Posterior cingulate gyrus (tissue), 11 donors: ENCODE data around the gene CHCHD3.
A peak's percentile ranks its signal among the peaks of the same experiment; 100 is the strongest.
"Not testable (repeated sequence)": the region's sequence is repeated elsewhere in the genome, so short reads cannot be mapped to it uniquely, and the experiment has no call there.

Source experiments
- DNase-seq, 10 donors: peaks; one replicate each; pipeline versions ENCODE4 v3.0.0 to v3.0.0-alpha.2; 2020 to 2021; ENCODE audit warnings: mixed read lengths in 3 of 10
- intact Hi-C: fragments of 100-400 bp; cut with DNase I; formaldehyde crosslinking; loops from one replicate; pipeline ENCODE4 v1.15.1; 2023

The CHCHD3 gene

DNA sequence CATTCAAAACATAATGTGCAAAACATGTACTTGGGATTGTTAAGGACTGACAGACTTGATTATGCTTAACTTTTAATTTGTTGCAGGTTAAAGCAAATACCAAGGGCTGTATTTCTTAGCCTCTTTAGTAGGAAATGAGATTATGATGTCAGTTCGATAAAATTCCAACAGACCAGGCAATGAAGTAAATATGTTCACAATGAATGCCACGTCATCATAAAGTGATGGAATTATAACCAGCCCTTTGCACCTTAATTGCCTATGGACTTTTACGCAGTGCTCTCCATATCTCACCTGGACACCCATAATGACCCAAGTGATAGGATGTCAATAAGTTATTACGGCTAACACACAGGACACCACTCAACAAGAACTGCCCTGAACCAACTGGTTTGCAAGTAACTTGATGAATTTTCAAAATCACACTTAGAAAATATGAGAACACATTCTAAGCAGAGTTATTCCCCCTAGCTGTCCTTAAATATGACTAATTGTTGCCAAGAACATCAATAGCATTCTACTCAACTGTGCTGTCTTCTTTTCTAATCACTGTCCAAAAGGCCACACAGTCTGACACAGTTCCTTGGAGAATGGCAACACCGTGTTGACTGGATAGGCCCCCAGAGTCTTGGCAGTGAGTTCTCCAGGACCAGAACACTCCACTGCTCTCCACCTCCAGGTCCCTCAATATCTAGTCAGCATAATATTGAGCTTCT lies 115.0 kb downstream of the CHCHD3 start:
- intact Hi-C loops = no loop called here
- no peak for DNase-seq

DNA sequence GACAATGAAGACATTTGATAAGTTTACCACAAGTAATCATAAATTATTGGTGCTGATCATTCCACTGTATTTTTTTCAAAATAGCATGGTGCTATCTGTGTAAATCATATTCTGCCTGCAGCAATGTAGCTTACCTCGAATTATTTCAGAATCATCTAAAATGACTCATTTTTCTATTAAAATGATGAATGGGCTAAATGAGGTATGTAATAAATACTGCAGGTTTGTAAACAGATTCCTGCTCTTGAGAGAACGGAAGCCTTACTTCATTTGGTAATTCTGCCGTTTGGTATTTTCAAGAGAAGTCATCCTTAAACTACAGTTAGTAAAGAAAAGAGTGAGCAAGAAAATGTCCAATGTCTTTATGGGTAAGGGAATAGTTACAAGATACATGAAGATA lies 115.9 kb downstream of the CHCHD3 start:
- DNase-seq = no peak
- intact Hi-C loops = no loop called here

DNA sequence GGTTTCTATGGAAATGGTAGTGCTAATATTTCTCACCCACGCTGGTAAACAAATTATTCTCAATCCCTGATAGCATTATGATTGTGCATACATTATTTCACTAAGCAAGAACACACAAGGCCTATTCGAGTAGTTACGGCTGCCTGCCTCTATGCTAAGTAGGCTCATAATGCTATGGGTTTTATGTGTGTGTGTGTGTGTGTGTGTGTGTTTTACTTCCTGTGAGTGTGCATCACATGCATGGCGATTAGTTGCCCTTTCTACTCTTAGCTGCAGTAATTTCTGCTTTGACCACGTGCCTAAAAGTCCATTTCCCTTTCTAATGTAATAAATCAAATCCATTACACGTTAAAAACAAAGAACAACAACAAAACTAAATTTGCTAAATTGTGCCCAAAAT lies 117.0 kb downstream of the CHCHD3 start:
- DNase-seq = no peak
- intact Hi-C loops = no loop called here

DNA sequence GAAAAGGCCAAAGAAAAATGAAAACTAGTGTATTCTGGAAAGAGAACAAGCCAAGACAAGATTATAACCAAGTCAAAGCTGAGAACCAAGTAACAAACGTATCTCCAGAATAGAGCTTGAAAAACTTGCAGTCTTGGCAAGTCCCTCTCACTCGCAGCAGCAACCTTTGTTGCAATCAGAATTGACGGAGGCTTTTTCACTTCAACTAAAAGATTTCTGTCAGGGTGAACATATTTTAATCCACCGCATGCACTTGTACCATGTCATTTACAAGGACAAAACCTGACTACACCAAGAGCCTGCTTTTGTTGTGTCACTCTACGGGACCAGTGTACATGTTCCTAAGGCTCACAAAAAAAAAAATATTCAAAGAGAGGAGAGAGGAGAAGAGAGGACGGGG lies 122.0 kb downstream of the CHCHD3 start:
- no peak for DNase-seq
- intact Hi-C loops = no loop called here

DNA sequence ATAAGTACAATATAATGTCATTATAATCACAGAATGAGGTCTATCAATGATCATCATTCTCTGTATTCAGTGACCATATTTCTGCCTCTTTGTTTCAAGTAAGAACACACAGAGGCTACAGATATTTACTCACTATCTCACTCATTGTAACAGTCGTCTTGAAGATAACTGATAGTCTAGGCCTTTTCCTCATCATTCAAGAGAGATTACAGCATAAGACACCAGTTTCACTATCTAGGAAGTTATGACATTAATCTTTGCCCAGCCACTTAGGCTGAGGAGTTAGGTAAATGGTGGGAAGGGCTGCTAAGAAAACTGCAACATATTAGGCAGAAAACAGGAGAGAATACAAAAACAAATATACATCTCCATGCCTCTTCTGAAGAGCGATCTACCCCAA lies 125.3 kb downstream of the CHCHD3 start:
- intact Hi-C loops = no loop called here
- DNase-seq = no peak

DNA sequence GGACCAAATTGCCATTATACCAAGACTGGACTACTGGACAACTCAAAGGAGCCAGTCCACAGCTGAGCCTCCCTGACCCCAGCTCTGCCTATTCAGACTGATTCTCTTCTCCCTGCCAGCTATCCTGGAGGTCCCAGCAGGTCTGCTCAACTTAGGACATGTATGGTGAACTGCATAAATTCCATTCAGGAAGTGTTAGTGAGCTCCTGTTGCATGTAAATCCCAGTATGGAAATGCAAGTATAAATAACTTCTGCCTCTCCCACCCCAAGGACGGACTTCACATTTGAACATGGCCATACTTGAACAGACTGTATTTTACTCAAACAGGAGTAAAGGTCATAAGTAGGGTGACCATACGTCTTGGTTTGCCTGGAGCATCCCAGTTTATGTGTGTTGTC lies 128.4 kb downstream of the CHCHD3 start:
- no peak for DNase-seq
- intact Hi-C loops = no loop called here

DNA sequence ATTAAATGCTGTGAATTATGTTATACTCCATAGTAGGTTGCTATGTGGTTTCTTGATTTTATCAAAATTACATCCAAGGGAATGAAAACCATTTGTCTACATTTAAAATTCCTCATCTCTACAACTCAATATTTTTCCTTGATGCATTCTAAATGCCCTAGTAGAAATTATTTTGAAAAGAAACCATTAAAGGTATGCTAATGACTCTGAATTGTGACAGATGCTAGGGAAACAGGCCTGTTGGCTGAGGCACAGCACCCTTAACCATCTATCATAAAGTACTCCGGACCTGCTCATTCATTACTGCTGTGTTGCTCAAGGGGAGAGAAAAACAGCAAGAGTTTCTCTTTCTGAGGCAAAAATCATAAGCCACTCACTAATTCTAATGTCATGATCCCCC lies 131.2 kb downstream of the CHCHD3 start:
- no peak for DNase-seq
- intact Hi-C loops = no loop called here

DNA sequence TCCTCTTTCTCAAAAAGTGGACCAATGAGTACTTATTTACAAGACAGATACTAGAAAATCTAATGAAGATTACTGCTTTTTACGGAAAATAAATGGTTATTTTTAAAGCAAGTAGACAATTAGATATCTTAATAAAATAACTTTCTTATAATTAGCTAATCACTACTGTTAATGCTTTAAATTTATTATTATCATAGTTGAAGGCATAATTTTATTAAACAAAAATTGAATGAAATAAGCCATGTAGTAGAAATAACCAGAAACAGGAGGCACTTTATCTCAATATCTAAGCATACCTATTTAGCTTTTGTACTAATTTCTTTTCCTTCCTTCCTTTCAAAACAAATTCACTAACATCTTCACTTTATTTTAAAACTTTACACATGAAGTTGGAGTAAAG lies 134.9 kb downstream of the CHCHD3 start:
- DNase-seq = no peak
- intact Hi-C loops = no loop called here

DNA sequence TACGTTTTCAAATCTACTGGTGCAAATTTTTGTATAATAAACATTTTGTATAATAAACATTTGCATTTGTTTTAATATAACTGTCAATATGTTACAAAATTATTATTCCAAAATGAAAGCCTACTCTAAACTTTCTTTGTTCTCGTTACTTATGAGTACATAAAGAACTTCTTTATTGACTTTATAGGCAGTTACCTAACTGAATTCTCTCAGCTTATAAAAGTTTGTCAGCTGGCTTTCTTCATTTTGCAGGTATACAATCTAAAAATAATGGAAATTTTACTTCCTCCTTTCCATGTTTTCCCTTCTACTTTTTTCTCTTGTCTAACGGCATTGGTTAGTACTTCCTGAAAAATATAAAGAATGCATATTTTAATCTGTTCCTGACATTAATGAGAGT lies 137.1 kb downstream of the CHCHD3 start:
- intact Hi-C loops = no loop called here
- DNase-seq = no peak

DNA sequence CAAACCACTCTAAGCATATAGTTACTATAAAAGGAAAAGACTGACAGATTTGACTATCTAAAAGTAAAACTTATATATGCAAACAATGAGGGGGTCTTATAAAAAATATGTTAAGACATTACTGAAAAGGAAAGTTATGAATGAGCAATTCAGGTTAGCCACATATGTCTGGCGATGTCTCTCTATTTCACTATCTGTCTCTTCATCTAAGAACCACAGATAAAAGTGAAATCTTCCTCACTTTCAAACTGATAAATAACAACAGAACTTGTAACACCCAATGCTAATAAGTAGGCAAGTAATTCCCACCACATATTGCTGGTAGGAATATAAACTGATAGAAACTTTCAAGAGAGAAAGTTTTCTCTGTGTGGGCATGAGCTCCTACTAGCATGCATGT lies 138.2 kb downstream of the CHCHD3 start:
- intact Hi-C loops = no loop called here
- no peak for DNase-seq

DNA sequence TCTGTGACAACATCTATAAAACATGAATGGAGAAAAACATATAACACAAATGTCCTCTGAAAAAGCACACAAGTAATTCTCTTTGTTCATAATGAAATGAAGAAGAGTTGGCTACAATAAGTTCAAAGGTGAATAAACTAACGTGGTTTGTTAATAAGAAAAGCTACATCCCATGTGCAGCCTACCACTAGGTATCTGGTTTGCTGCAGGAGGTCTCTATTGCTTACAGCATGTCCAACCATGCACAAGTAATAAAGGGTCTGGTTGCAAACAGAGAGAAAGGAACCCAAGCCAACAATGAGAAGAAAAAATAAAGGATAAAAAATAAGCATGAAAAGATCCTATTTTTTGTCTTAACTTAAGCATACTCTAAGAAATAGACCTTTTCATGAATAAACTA lies 139.2 kb downstream of the CHCHD3 start:
- intact Hi-C loops = no loop called here
- no peak for DNase-seq

DNA sequence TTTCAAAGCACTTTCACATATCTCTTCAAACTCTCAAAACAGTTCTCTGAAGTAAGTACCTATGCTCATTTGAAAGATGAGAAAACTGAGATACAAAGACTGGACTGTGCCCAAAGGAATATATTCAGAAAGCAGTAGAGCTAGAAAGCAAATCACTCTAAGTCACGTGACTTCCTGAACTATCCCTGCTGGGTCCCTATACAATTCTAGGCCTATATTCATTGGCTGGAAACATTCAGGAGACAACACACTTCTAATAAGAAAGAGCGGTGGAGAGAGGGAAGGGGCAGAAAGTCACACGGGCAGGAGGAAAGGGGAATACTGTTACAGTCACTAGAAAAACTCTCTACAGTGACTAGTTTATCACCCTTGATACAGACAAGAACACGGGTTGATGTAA lies 140.0 kb downstream of the CHCHD3 start:
- intact Hi-C loops = no loop called here
- no peak for DNase-seq

DNA sequence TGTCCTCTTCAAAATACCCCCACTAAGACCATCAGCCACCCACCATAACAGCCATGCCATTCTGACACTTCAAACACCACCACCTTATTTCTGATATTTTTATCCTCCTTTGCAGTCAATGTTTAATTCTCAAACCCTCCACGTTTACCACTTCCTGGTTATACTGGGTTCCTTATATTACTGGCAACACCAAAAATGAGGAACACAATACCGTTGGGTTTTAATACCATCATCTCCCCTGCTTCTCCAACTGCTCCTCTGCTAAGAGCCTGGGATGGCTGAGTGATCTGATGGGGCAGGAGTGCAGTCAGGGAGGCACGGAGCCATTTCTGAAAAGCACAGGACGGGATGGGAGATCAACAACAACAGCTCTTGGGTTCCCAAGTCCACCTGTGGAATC lies 140.5 kb downstream of the CHCHD3 start:
- no peak for DNase-seq
- intact Hi-C loops = no loop called here

DNA sequence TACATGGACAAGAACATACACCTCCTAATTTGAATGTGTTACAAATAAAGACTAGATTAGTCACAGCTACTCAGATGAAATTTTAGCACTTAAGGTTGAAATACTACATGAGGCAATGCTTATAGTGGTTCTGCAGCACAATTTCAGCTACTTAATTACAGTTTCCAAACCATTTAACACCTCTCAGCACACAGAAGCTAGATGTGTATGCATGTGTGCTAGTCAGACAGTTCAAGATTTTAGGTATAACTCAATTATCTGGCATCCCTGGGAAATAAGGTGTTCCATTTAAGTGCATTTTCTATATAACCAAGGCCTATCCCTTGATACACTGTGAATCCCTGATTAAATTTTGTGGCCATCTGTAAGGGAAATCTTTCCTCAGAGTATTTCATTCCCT lies 141.8 kb downstream of the CHCHD3 start:
- intact Hi-C loops = no loop called here

DNA sequence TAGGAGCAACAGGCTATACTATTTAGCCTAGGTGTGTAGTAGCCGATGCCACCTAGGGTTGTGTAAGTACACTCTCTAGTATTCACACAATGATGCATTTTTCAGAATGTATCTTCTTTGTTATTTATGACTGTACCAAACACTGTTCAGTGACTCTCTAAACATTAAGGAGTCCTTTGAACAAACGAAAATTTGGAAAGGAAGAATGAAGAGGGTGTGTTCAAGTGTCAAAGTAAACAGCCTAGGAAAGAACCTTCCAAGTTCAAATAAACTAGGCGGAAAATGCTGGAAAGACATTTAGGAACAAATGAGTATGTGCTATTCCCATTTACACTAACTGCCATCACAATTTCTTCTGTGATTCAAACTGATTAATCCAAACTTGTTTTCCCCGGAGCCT lies 142.4 kb downstream of the CHCHD3 start:
- no peak for DNase-seq
- intact Hi-C loops = loop anchor here (10.0 kb wide), 1 partner anchor 295 kb away; no protein-coding TSS in a partner anchor

More for the DNA sequence above, 141.8 kb downstream of the CHCHD3 start:
- no peak for DNase-seq

DNA sequence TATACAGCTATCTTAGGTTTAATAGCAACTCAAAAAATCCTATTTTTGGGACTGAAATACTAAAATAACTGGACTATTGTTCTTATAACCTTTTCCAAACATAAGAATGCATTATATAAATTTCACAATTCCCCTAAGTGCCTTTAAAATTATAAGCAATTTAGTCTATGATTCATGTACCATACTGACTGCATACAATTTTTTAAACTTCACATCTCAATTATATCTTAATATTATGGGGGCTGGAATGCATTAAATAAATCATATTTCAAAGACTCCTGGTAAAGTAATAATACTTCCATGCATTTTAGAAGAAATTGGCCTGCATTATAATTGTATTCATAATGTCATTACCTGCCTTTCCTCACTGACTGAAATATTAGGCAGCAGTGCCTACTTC lies 144.6 kb downstream of the CHCHD3 start:
- intact Hi-C loops = loop anchor here (10.0 kb wide), 1 partner anchor 298 kb away; no protein-coding TSS in a partner anchor
- no peak for DNase-seq

DNA sequence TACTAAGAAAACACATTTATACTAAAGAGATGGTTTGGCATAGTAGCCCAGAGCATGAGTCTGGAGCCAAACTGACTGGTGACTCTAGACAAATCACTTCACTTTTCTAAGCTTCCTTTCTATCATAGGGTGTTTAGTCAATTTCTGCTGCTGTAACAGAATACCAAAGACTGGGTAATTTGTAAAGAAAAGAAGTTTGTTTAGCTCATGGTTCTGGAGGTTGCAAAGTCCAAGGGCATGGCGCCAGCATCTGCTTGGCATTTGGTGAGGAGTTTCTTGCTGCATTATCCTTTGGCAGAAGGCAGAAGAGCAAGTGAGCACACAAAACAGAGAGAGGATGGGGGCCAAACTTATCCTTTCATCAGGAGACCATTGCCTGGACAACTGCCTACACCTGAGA lies 146.3 kb downstream of the CHCHD3 start:
- intact Hi-C loops = loop anchor here (10.0 kb wide), 1 partner anchor 299 kb away; no protein-coding TSS in a partner anchor
- no peak for DNase-seq

DNA sequence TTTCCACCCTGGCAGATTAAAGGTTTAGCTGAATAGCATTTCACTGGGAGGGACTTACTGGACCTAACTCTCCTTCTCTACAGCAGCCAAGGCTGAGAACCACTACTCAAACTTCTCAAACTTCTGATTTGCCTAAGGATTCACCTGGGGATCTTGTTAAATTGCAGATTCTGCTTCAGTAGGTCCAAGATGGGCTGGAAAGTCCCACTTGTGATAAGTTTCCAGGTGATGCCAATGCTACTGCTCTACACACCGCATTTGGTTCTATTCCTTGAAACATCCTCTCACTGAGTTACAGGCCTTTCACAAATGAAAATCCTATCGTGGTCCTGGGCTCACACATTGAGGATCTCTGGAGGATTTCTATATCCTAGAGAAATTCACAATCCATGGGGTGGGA lies 147.9 kb downstream of the CHCHD3 start:
- intact Hi-C loops = loop anchor here (10.0 kb wide), 1 partner anchor 301 kb away; no protein-coding TSS in a partner anchor

DNA sequence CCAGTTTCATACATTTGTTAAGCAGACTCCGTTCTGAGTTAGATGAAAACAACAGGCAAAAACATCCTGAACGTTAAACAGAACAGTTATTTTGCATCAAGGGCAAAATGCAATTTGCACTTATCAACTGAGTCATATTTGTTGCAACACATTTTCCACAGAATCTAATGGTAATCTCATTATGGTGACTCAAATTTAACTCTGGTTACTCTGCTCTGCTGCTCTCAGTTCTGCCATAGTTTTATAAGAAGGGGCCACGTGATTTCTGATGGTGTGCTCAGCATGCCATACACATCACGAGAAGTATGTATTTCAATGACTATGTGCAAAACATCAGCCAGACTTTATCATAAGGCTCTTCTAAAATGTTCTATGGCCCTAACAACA lies 148.8 kb downstream of the CHCHD3 start:
- DNase-seq = no peak
- intact Hi-C loops = loop anchor here (10.0 kb wide), 1 partner anchor 302 kb away; no protein-coding TSS in a partner anchor

More for the DNA sequence above, 147.9 kb downstream of the CHCHD3 start:
- DNase-seq = no peak

DNA sequence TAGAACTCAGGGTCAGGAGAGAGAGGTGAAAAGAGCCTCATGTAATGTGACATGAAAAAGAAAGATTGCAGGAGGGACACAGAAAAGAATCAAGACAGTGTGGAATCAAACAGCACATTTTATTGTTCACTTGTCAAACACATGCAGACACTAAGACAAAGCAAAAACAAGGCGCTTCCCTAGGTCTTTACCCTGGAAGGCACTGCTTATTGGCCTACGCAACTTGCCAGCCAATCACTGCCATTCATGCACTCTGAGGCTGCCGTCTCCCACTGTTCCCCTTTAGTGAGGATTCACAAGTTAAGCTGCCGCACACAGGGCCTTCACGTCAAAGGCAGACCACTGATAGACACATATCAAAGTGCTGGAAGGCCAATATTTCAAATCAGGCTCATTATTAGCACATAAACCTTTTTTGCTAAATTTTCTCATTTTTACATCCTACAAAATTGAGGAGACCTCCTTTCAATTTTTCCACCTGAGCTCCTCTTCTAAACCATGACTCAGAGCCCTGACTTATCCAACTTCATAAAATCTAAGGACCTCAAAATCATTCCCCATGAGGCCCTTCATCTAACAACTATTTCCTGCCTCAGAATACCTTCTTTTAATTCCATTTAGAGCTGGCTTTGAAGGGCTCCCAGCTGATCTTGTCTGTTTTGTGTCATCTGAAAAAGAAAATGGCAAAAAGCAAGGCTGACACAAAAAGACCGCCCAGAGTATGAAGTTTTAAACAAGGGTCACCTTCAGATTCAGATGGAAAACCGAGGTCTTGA lies 149.4 kb downstream of the CHCHD3 start:
- intact Hi-C loops = loop anchor here (10.0 kb wide), 1 partner anchor 302 kb away; no protein-coding TSS in a partner anchor
- no peak for DNase-seq

DNA sequence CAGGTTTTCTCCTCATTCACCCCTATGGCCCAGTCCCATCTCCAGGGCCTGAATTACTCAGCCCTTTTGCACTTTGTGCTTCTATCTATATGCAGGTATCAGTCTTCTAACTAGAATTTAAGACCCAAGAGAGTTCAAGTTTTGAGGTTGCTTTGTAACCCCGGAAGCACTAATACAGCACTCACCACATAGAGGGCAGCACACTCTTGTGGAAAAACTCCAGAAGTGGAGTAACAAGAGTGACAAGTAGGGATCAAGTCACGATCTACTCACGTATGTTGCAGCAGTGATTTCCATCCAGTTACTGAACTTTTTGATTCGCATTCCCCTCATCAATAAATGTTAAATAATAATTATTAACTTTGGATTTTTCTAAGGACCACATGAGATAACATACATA lies 151.0 kb downstream of the CHCHD3 start:
- intact Hi-C loops = loop anchor here (10.0 kb wide), 1 partner anchor 304 kb away; no protein-coding TSS in a partner anchor
- DNase-seq = peak in 1 of 10 donors; percentile 29

DNA sequence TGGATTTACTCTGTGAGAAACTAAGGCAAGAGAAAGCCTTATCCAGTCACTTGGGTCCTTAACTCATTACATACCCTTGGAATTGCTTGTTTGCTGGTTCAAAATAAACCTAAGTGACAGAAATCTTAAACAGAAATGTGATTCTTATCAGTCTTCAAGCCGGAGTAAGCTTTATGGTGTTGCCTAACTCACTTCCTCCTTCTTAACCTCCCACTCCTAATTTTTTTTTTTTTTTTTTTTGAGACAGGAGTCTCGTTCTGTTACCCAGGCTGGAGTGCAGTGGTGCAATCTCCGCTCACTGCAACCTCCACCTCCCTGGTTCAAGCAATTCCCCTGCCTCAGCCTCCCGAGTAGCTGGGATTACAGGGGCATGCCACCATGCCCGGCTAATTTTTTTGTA lies 151.9 kb downstream of the CHCHD3 start:
- intact Hi-C loops = loop anchor here (10.0 kb wide), 1 partner anchor 305 kb away; no protein-coding TSS in a partner anchor
- DNase-seq = not testable (repeated sequence)
